Esophagus mucosa (tissue), 1 donor: Measurements from ENCODE around the gene GUCA2B. TPM values are rescaled to one million over a fixed set of nuclear protein-coding genes. Genes with fewer than 3 reads are reported as not detected.

Experiments
- ATAC-seq: fragments of 200-7000 bp; cut with Tn5 transposase; one replicate; pipeline ENCODE4 v1.9.1; 2020
- total RNA-seq: library from RNA; stranded (reverse); gene quantifications from one replicate; pipeline ENCODE4 v1.2.4, GENCODE V29; 2023
- donor health status: DM: yes; HTN: yes; CAD: no.

Gene GUCA2B
- not detected for total RNA-seq

- no peak for ATAC-seq
These were observed at the start of gene GUCA2B for GRCh38 chr1:42152907-42153600. TSS of gene GUCA2B (plus strand) at chr1:42153410. CDS start at chr1:42153451, 41 bp downstream.

GRCh38 chr1:42105025-42105424 lies 48.2 kb upstream of the GUCA2B start:
- ATAC-seq: no peak

GRCh38 chr1:42108309-42108708 lies 44.9 kb upstream of the GUCA2B start:
- ATAC-seq: no peak

- no peak for ATAC-seq
These were observed 43.6 kb upstream of the GUCA2B start for GRCh38 chr1:42109600-42109999.

- ATAC-seq: peak; percentile 57
These were observed 39.0 kb upstream of the GUCA2B start for GRCh38 chr1:42114229-42114628.

- ATAC-seq: no peak
These were observed 36.0 kb upstream of the GUCA2B start for GRCh38 chr1:42117214-42117613.

- ATAC-seq: no peak
These were observed 35.1 kb upstream of the GUCA2B start for GRCh38 chr1:42118125-42118524.

- no peak for ATAC-seq
These were observed 30.8 kb upstream of the GUCA2B start for GRCh38 chr1:42122408-42122807.

GRCh38 chr1:42125552-42125951 lies 27.7 kb upstream of the GUCA2B start:
- no peak for ATAC-seq

GRCh38 chr1:42127767-42128166 lies 25.4 kb upstream of the GUCA2B start:
- no peak for ATAC-seq

GRCh38 chr1:42128499-42128898 lies 24.7 kb upstream of the GUCA2B start:
- ATAC-seq: no peak

GRCh38 chr1:42128964-42129363 lies 24.2 kb upstream of the GUCA2B start:
- ATAC-seq: no peak

- no peak for ATAC-seq
These were observed 23.0 kb upstream of the GUCA2B start for GRCh38 chr1:42130061-42130660.

GRCh38 chr1:42133390-42133789 lies 19.8 kb upstream of the GUCA2B start:
- no peak for ATAC-seq

- ATAC-seq: no peak
These were observed 19.2 kb upstream of the GUCA2B start for GRCh38 chr1:42133809-42134526.

GRCh38 chr1:42135426-42135825 lies 17.8 kb upstream of the GUCA2B start:
- no peak for ATAC-seq

- ATAC-seq: no peak
These were observed 16.7 kb upstream of the GUCA2B start for GRCh38 chr1:42136466-42136865.

- no peak for ATAC-seq
These were observed 15.4 kb upstream of the GUCA2B start for GRCh38 chr1:42137766-42138165.

GRCh38 chr1:42138586-42138985 lies 14.6 kb upstream of the GUCA2B start:
- no peak for ATAC-seq

GRCh38 chr1:42139444-42139843 lies 13.8 kb upstream of the GUCA2B start:
- no peak for ATAC-seq

- no peak for ATAC-seq
These were observed 13.0 kb upstream of the GUCA2B start for GRCh38 chr1:42140191-42140590.

- ATAC-seq: no peak
These were observed 11.2 kb upstream of the GUCA2B start for GRCh38 chr1:42141978-42142377.

- no peak for ATAC-seq
These were observed 10.1 kb upstream of the GUCA2B start for GRCh38 chr1:42142894-42143675.
